PFSK-1 (cell line): ENCODE measurements around the gene KIAA1328.

Experiments used
- FOXP2 ChIP-seq: optimal IDR thresholded peaks from 2 replicates; pipeline ENCODE3; 2011; ENCODE audit warnings: borderline replicate concordance, control low read depth, inconsistent platforms; ENCODE audit not compliant: insufficient read depth; ENCODE audit errors: extremely low read length, extremely low read depth
- POLR2AphosphoS5 ChIP-seq: IDR thresholded peaks from 2 replicates; pipeline ENCODE4 v1.6.1; 2012; ENCODE audit warnings: low read depth, mild to moderate bottlenecking, control low read depth, low read length, moderate library complexity
- REST ChIP-seq, 2 experiments: IDR thresholded peaks; 2 replicates each; pipeline versions ENCODE4 v1.6.1 to v1.8.0; 2011 to 2012; ENCODE audit warnings: low read depth in 2 of 2, low read length in 2 of 2, control low read depth in 1 of 2, inconsistent platforms in 1 of 2, mild to moderate bottlenecking in 1 of 2, moderate library complexity in 1 of 2; ENCODE audit not compliant: insufficient read depth in 1 of 2
- SIN3A ChIP-seq: IDR thresholded peaks from 2 replicates; pipeline ENCODE4 v1.6.1; 2012; ENCODE audit warnings: mild to moderate bottlenecking, low read length, moderate library complexity, borderline replicate concordance; ENCODE audit not compliant: insufficient read depth
- TAF1 ChIP-seq: IDR thresholded peaks from 2 replicates; pipeline ENCODE4 v1.6.1; 2012; ENCODE audit warnings: low read length, control low read depth, borderline replicate concordance; ENCODE audit not compliant: insufficient read depth

- no peak for TF ChIP-seq REST (IDR thresholded peaks at IDR 0.05; ENCODE audit: insufficient read depth in 1 of 2, low read depth in 2 of 2, low read length in 2 of 2)
- TF ChIP-seq POLR2AphosphoS5 = no peak
- no peak for TF ChIP-seq SIN3A
- no peak for TF ChIP-seq TAF1
- no peak for TF ChIP-seq FOXP2
These were observed 337.6 kb downstream of the KIAA1328 start for GRCh38 chr18:37166491-37166890.
